Measurements from ENCODE around the gene C18orf32.
"Not testable (repeated sequence)": the region's sequence is repeated elsewhere in the genome, so short reads cannot be mapped to it uniquely, and the experiment has no call there.

The C18orf32 gene

DNA sequence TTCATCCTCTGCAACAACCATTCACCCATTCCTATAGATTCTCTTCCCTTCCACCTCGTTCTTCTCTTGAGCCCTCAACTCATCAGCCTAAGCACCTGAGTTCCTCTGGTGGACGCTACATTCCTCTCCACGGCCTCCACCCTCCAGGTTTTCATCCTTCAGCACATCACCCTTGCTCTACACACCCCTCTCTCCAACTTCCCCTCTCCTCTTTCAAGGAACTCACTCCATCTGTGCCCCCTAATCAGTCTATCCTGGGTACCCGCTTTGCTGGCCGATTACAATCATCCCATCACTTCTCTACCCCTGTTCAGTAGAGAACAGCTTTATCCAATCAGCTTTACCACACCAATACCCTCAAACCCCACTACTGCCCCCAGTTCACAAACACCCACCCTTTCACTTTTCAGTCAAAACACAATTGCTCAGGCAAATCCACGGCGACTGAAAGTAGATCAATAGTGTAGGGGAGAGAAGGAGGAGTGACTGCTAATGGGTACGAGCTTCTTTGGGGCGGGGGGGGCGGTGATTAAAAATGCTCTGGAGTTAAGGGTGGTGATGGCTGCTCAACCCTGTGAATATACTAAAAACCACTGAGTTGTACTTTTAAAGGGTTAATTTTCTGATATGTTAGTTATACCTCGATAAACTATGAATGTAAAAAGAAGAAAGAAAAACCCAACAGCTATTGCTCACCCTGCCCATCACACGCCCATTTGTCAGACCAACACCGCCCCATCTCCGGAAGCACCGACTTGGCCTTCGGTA, 27.4 kb downstream of the C18orf32 start:
- Histone ChIP-seq H3K4me1 (ENCODE audit: control insufficient read depth in 5 of 5, insufficient read depth in 5 of 5, low read length in 5 of 5) (peaks cover 2 to 22% (median 22%) of the 10 kb centered on the region in 5 donors), H3K27ac (ENCODE audit: low read depth, low read length) (peak overlapping the region; percentile 96), H3K9ac (ENCODE audit: low read length in 5 of 5) (peak overlapping the region; percentile 38 to 96 (median 95)), H3K27me3 (ENCODE audit: control insufficient read depth in 5 of 5, insufficient read depth in 4 of 5, low read length in 5 of 5) (no peaks in the 10 kb centered on the region), H3K4me3 (ENCODE audit: low read depth in 1 of 5, low read length in 5 of 5) (peak overlapping the region; percentile 75 to 96 (median 93)), H3K9me3 (ENCODE audit: control insufficient read depth in 5 of 5, low read length in 5 of 5) (no peaks in the 10 kb centered on the region), H3K36me3 (ENCODE audit: control insufficient read depth in 5 of 5, insufficient read depth in 5 of 5, low read length in 5 of 5) (no peaks in the 10 kb centered on the region)

DNA sequence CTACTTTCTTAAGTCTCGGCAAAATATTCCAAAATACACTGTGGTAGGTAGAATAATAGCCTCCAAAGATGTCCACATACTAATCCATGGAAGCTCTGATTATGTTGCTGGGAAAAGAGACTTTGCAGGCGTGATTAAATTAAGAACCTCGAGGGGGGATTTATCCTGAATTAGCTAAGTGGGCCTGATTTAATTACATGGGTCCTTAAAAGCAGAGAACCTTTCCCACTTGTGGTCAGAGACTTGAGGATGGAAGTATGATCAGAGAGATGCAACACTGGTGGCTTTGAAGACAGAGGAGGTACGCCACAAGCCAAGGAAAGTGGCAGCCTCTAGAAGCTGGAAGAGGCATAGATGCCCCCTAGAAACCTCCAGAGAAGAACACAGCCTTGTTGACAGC, 29.4 kb downstream of the C18orf32 start:
- H3K4me3 ChIP-seq (ENCODE audit: low read depth in 1 of 5, low read length in 5 of 5) = no peak overlapping the region
- no peaks in the 10 kb centered on the region for H3K27me3 ChIP-seq (ENCODE audit: control insufficient read depth in 5 of 5, insufficient read depth in 4 of 5, low read length in 5 of 5)
- H3K27ac ChIP-seq (ENCODE audit: low read depth, low read length) = no peak overlapping the region
- H3K4me1 ChIP-seq (ENCODE audit: control insufficient read depth in 5 of 5, insufficient read depth in 5 of 5, low read length in 5 of 5) = peaks cover 2 to 22% (median 22%) of the 10 kb centered on the region in 5 donors
- H3K9ac ChIP-seq (ENCODE audit: low read length in 5 of 5) = no peak overlapping the region
- no peaks in the 10 kb centered on the region for H3K36me3 ChIP-seq (ENCODE audit: control insufficient read depth in 5 of 5, insufficient read depth in 5 of 5, low read length in 5 of 5)
- no peaks in the 10 kb centered on the region for H3K9me3 ChIP-seq (ENCODE audit: control insufficient read depth in 5 of 5, low read length in 5 of 5)

- Histone ChIP-seq H3K9ac (ENCODE audit: low read length in 5 of 5) (peak overlapping the region in 2 of 5 donors; percentile 17 to 38), H3K27ac (ENCODE audit: low read depth, low read length) (no peak overlapping the region), H3K4me3 (ENCODE audit: low read depth in 1 of 5, low read length in 5 of 5) (no peak overlapping the region), H3K36me3 (ENCODE audit: control insufficient read depth in 5 of 5, insufficient read depth in 5 of 5, low read length in 5 of 5) (peaks cover 0 to 1% (median 0%) of the 10 kb centered on the region in 5 donors), H3K9me3 (ENCODE audit: control insufficient read depth in 5 of 5, low read length in 5 of 5) (peaks cover 0 to 5% (median 0%) of the 10 kb centered on the region in 5 donors), H3K27me3 (ENCODE audit: control insufficient read depth in 5 of 5, insufficient read depth in 4 of 5, low read length in 5 of 5) (no peaks in the 10 kb centered on the region), H3K4me1 (ENCODE audit: control insufficient read depth in 5 of 5, insufficient read depth in 5 of 5, low read length in 5 of 5) (peaks cover 2 to 22% (median 22%) of the 10 kb centered on the region in 5 donors)
Observed at GRCh38 chr18:49456794-49457193, 30.2 kb downstream of the C18orf32 start.

- not testable (repeated sequence) for H3K27ac ChIP-seq (ENCODE audit: low read depth, low read length); H3K27me3 ChIP-seq (ENCODE audit: control insufficient read depth in 5 of 5, insufficient read depth in 4 of 5, low read length in 5 of 5); H3K4me3 ChIP-seq (ENCODE audit: low read depth in 1 of 5, low read length in 5 of 5); H3K9ac ChIP-seq (ENCODE audit: low read length in 5 of 5); H3K4me1 ChIP-seq (ENCODE audit: control insufficient read depth in 5 of 5, insufficient read depth in 5 of 5, low read length in 5 of 5); H3K36me3 ChIP-seq (ENCODE audit: control insufficient read depth in 5 of 5, insufficient read depth in 5 of 5, low read length in 5 of 5)
- H3K9me3 ChIP-seq (ENCODE audit: control insufficient read depth in 5 of 5, low read length in 5 of 5) = peaks cover 7 to 39% (median 37%) of the 10 kb centered on the region in 5 donors
Observed at GRCh38 chr18:49452534-49452933, 34.5 kb downstream of the C18orf32 start.

DNA sequence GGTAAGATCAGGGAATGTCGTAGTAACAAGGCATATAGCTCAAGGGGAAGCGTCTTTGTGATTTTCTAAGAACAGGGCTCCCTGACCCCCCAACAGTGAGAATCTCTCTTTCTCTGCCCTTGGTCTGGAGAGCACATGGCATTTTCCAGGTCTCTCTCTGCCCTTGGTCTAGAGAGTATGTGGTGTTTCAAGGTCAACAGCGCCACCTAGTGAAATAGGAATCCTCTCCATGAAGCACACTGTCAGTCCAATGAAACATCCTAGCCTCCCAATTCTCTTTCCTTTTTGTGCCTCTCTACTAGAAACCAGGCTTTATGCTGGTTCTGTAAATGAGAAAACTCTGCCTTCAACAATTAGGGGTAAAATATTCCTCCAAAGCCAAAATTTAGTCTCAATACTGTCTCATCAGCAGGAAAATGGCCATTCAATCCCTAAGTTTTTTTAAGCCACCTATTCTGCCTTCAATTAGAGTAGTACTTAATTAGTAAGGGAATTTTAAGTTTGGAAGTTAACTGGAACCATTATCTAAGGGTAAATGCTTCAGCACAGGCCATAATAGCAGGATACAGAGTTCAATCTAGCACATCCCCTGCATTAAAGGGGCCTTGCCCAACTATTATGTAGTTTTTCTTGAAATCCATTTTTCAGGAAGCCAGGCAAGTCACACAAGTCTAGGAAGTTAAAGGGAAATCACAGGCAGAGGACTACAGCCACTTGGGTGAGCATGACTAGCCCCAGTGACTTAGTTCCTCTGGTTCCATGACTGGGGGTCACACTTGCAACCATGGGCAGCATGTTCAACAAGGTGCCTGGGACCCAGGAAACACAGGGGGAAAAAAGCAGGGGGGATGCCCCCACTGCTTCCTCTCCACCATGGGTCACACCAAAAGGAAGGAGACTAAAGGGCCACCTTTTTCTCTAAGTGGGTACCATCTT, 39.0 kb downstream of the C18orf32 start:
- Histone ChIP-seq H3K9ac (ENCODE audit: low read length in 5 of 5) (no peak overlapping the region), H3K27me3 (ENCODE audit: control insufficient read depth in 5 of 5, insufficient read depth in 4 of 5, low read length in 5 of 5) (no peaks in the 10 kb centered on the region), H3K27ac (ENCODE audit: low read depth, low read length) (no peak overlapping the region), H3K4me1 (ENCODE audit: control insufficient read depth in 5 of 5, insufficient read depth in 5 of 5, low read length in 5 of 5) (no peaks in the 10 kb centered on the region), H3K9me3 (ENCODE audit: control insufficient read depth in 5 of 5, low read length in 5 of 5) (peaks cover 7 to 55% (median 40%) of the 10 kb centered on the region in 5 donors), H3K4me3 (ENCODE audit: low read depth in 1 of 5, low read length in 5 of 5) (peak overlapping the region in 1 of 5 donors; percentile 21), H3K36me3 (ENCODE audit: control insufficient read depth in 5 of 5, insufficient read depth in 5 of 5, low read length in 5 of 5) (peaks cover 0 to 9% (median 0%) of the 10 kb centered on the region in 5 donors)

GRCh38 chr18:49446481-49446880, 40.6 kb downstream of the C18orf32 start:
- Histone ChIP-seq H3K4me3 (ENCODE audit: low read depth in 1 of 5, low read length in 5 of 5) (no peak overlapping the region), H3K4me1 (ENCODE audit: control insufficient read depth in 5 of 5, insufficient read depth in 5 of 5, low read length in 5 of 5) (no peaks in the 10 kb centered on the region), H3K27ac (ENCODE audit: low read depth, low read length) (no peak overlapping the region), H3K9ac (ENCODE audit: low read length in 5 of 5) (no peak overlapping the region), H3K36me3 (ENCODE audit: control insufficient read depth in 5 of 5, insufficient read depth in 5 of 5, low read length in 5 of 5) (peaks cover 0 to 5% (median 0%) of the 10 kb centered on the region in 5 donors), H3K9me3 (ENCODE audit: control insufficient read depth in 5 of 5, low read length in 5 of 5) (peaks cover 7 to 53% (median 36%) of the 10 kb centered on the region in 5 donors), H3K27me3 (ENCODE audit: control insufficient read depth in 5 of 5, insufficient read depth in 4 of 5, low read length in 5 of 5) (no peaks in the 10 kb centered on the region)

- H3K9me3 ChIP-seq (ENCODE audit: control insufficient read depth in 5 of 5, low read length in 5 of 5) = peaks cover 4 to 35% (median 19%) of the 10 kb centered on the region in 5 donors
- H3K4me1 ChIP-seq (ENCODE audit: control insufficient read depth in 5 of 5, insufficient read depth in 5 of 5, low read length in 5 of 5) = no peaks in the 10 kb centered on the region
- H3K27me3 ChIP-seq (ENCODE audit: control insufficient read depth in 5 of 5, insufficient read depth in 4 of 5, low read length in 5 of 5) = no peaks in the 10 kb centered on the region
- no peak overlapping the region for H3K9ac ChIP-seq (ENCODE audit: low read length in 5 of 5)
- no peak overlapping the region for H3K4me3 ChIP-seq (ENCODE audit: low read depth in 1 of 5, low read length in 5 of 5)
- no peak overlapping the region for H3K27ac ChIP-seq (ENCODE audit: low read depth, low read length)
- H3K36me3 ChIP-seq (ENCODE audit: control insufficient read depth in 5 of 5, insufficient read depth in 5 of 5, low read length in 5 of 5) = peaks cover 0 to 3% (median 0%) of the 10 kb centered on the region in 5 donors
Observed at GRCh38 chr18:49444581-49444980, 42.5 kb downstream of the C18orf32 start.

- Histone ChIP-seq H3K36me3 (ENCODE audit: control insufficient read depth in 5 of 5, insufficient read depth in 5 of 5, low read length in 5 of 5) (peaks cover 0 to 3% (median 0%) of the 10 kb centered on the region in 5 donors), H3K27ac (ENCODE audit: low read depth, low read length) (no peak overlapping the region), H3K9me3 (ENCODE audit: control insufficient read depth in 5 of 5, low read length in 5 of 5) (peaks cover 0 to 29% (median 12%) of the 10 kb centered on the region in 5 donors), H3K27me3 (ENCODE audit: control insufficient read depth in 5 of 5, insufficient read depth in 4 of 5, low read length in 5 of 5) (no peaks in the 10 kb centered on the region), H3K4me1 (ENCODE audit: control insufficient read depth in 5 of 5, insufficient read depth in 5 of 5, low read length in 5 of 5) (peaks cover 0 to 7% (median 1%) of the 10 kb centered on the region in 5 donors), H3K4me3 (ENCODE audit: low read depth in 1 of 5, low read length in 5 of 5) (no peak overlapping the region), H3K9ac (ENCODE audit: low read length in 5 of 5) (no peak overlapping the region)
Observed at GRCh38 chr18:49443837-49444236, 43.2 kb downstream of the C18orf32 start.

DNA sequence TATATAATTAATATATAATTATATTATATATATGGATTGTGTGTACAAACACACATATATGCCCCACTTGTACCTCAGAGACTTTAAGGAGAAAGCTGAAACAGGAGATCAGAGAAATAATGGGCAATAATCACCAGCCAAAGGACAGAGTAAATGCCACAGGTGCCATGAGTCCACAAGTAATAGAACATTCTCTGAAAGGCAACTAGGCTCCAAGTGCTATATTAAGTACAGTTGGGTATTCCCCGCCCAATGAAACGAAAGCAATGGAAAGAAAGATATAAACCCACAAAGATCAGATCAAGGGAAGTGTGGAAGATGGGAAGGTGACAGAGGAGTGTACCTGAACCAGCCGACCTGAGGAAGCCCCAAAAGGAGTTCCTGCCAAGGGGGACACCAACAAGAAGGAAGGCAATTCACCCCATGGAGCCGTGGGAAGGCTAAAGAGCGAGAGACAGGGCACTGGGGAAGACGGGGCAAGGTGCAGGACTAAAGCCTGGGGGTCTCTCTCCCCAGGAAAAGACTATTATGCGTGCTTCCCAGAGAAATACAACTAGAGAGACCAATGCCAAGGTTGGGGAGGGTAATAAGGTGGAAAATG, 45.6 kb downstream of the C18orf32 start:
- H3K9me3 ChIP-seq (ENCODE audit: control insufficient read depth in 5 of 5, low read length in 5 of 5) = peaks cover 0 to 10% (median 4%) of the 10 kb centered on the region in 5 donors
- no peaks in the 10 kb centered on the region for H3K27me3 ChIP-seq (ENCODE audit: control insufficient read depth in 5 of 5, insufficient read depth in 4 of 5, low read length in 5 of 5)
- H3K4me1 ChIP-seq (ENCODE audit: control insufficient read depth in 5 of 5, insufficient read depth in 5 of 5, low read length in 5 of 5) = peaks cover 0 to 13% (median 3%) of the 10 kb centered on the region in 5 donors
- no peaks in the 10 kb centered on the region for H3K36me3 ChIP-seq (ENCODE audit: control insufficient read depth in 5 of 5, insufficient read depth in 5 of 5, low read length in 5 of 5)
- H3K27ac ChIP-seq (ENCODE audit: low read depth, low read length) = no peak overlapping the region
- H3K9ac ChIP-seq (ENCODE audit: low read length in 5 of 5) = no peak overlapping the region
- no peak overlapping the region for H3K4me3 ChIP-seq (ENCODE audit: low read depth in 1 of 5, low read length in 5 of 5)

All from subcutaneous abdominal adipose tissue (tissue), 5 donors.